ENCODE data around the gene RCAN3.
A peak's percentile ranks its signal among the peaks of the same experiment; 100 is the strongest.

The RCAN3 gene

DNA sequence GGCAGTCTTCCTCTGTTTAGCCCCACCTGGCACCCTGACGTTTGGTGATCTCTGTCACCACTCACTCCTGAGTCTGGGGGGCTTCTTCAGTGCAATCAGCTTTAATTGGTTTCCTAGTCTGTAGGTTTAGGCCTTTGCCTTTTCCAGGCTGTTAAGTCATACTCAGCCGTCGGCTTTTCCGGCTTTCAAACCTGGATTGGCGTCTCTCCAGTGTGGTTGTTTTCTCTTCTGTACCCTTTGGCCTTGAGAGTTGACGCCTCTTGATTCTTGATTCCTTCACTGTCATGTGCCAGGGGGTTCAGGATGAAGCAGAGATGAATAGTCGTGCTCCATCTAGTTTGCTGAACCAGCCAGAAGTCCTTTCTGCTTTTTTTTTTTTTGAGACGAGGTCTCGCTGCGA is 78.1 kb downstream of the RCAN3 start:
- no peak for DNase-seq (ENCODE audit: low spot score)

DNA sequence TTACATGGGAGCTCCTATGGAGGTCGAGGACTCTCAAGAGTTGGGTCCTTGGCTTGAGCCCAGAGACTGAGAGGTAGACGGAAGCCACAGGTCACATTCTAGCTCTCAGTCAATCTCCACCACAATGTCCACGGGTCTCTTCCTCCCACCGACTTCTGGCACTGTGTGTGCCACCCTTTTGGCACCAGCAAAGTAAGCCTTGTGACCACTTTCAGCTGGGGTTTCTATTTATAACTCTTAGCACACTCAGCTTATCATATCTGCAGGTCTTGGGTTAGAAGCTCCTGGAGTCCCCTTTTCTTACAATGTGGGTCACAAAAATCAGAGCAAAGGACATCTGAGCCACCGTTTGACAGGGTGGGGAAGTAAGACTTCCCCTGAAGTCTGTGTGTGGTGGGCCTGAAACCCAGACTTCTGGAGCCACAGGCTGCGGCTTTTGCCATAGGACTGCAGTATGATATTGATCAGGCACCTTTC is 81.6 kb downstream of the RCAN3 start:
- no peak for DNase-seq (ENCODE audit: low spot score)

DNA sequence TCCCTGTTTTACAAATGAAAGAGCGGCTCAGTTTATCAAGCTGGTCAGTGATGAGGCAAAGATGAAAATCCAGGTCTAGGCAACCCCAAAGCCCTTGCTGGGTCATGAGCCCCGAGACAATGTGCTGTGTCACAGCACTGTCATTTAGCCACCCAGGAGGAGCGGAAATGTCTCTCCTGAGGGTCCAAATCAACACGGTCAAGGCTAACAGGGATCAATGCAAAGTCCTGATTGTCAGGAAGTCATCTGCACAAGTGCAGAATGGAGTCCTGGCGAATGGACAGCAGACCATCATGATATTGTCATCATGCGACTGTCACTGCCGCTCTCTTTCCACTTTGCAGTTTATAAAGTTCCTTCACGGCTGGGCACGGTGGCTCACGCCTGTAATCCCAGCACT is 83.5 kb downstream of the RCAN3 start:
- no peak for DNase-seq (ENCODE audit: low spot score)

DNA sequence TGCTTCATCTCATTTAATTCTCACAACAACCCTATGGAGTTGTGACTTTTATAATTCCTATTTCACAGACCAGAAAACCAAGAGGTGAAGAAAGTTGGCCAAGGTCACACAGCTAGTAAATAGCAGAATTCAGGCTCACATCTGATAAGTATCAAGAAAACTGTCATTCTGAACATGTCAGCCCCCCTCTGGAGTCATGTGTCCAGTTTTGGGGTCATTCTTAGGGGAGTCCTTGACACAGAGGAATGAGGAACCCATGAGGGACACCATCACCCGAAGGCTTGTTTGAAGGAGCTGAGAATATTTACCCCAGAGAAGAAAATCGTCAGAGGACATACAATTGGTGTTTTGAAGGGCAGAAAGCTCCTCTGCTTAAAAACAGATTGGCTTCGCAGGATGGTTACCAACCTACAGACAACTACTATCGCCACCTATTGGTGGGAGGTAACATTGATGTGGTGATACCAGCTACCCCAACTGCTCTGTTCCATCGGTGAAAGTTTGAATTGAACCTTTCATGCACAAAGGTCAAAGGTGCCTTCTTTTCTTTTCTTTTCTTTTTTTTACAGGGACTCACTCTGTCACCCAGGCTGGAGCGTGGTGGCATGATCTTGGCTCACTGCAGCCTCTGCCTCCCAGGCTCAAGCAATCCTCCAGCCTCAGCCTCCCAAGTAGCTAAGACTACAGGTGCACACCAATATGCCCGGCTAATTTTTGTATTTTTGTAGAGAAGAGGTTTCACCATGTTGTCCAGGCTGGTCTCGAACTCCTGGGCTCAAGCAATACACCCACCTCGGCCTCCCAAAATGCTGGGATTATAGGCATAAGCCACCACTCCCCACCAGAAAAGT is 84.6 kb downstream of the RCAN3 start:
- DNase-seq (ENCODE audit: low spot score) = peak; percentile 75

DNA sequence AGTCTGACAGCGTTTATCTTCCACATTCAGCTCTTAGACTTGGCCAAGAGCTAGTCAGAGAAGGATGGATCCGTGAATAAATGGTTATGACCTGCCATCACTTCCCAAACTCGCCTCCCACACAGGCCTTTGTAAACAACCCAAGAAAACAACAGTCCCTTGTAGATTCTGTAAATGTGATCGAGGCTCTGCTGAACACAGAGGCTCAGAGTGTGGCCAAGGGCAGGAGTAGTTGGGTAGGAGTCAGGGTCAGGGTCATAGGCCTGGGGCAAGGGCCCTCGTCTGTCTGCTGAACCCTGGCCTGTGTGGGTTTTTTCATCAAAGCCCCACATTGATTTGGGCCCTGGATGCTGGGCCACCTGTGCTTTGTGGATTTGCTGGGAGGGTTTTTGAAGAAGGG is 85.9 kb downstream of the RCAN3 start:
- no peak for DNase-seq (ENCODE audit: low spot score)

DNA sequence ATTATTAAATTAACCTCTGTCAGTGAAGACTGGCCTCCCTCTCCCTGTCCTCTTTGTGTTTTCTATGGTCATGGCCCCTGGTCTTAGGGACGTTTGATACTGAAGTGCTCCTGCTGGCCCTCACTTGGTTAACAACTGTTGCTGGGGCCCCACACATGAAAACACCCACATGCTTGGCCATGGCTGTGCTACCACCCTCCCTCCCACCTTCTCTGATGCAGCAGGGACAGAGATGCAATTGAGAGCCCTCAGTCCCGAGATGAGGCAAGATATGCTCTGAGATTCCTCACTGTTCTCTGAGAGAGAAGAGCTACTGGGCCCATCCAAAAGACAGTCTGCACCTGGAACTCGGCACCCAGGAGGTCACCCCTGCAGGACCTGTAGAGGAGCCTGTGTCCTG is 86.6 kb downstream of the RCAN3 start:
- no peak for DNase-seq (ENCODE audit: low spot score)

All from GM03348 (cell line).